ENCODE measurements around the gene MDGA2.

DNA sequence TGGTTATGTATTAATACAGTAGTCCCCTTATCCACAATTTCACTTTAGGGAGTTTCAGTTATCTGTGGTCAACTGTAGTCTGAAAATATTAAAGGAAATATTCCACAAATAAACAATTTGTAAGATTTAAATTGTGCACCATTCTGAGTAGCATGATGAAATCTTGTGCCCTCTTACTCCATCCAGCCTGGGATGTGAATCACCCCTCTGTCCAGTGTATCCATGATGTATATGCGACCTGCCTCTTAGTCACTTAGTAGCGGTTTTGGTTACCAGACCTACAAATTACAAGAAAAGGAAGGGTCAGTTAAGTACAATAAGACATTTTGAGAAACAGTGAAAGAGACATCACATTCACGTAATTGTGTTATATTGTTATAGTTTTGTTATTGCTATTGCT is 39.9 kb upstream of the MDGA2 start:
- TF ChIP-seq POLR2A (IDR thresholded peaks at IDR 0.05; ENCODE audit: low read depth, low read length) (no peak), TAF1 (IDR thresholded peaks at IDR 0.05; ENCODE audit: borderline replicate concordance, low read depth, low read length) (no peak), POLR2AphosphoS5 (IDR thresholded peaks at IDR 0.05; ENCODE audit: low read depth, low read length) (no peak)
